GM19351 (cell line): ENCODE results near the gene PAX8.
"Not testable (repeated sequence)": the region's sequence is repeated elsewhere in the genome, so short reads cannot be mapped to it uniquely, and the experiment has no call there.

Source experiments
- ATAC-seq: cut with Tn5 transposase; IDR thresholded peaks from one replicate; pipeline ENCODE4 v1.9.1; 2021; ENCODE audit warnings: mild to moderate bottlenecking, moderate library complexity; ENCODE audit not compliant: unreplicated experiment

Gene PAX8

DNA sequence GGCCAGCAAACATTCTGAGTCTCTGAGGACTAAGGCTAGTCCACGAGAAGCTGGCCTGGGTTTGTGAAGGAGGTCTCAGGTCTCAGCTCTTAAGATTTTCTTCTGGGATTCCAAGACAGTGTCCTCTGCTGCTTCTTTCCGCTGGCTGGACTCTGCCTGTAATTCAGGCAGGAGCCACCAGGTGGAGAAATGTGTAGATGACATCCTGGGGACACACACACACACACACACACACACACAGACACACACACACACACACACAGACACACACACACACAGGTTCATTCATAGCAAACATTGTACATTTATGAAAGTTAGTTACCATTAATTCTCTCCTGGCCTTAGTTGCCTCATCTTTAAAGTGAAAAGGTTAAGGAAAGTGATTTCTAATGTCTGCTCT is 18.9 kb upstream of the PAX8 start:
- not testable (repeated sequence) for ATAC-seq

DNA sequence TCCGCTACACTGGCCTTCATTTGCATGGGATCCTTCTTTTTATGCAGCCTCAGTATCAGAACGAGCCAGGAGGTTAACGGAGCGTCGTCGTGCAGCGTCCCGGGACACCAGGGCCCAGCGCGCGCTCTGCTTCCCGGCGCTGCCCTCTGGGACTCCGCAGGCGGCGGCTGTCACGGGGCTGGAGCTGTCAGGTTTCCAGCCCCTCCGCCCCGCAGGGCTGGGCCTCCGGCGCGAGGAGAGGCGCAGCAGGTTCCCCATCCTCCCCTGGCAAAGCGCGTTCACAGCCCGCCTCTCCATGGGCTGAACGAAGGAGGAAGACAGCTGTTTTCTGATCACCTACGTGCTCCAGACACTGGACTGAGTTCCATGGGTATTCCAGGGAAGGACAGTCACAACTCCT is 12.5 kb upstream of the PAX8 start:
- ATAC-seq = no peak

GRCh38 chr2:113288674-113289149 is 10.0 kb upstream of the PAX8 start:
- ATAC-seq = not testable (repeated sequence)

DNA sequence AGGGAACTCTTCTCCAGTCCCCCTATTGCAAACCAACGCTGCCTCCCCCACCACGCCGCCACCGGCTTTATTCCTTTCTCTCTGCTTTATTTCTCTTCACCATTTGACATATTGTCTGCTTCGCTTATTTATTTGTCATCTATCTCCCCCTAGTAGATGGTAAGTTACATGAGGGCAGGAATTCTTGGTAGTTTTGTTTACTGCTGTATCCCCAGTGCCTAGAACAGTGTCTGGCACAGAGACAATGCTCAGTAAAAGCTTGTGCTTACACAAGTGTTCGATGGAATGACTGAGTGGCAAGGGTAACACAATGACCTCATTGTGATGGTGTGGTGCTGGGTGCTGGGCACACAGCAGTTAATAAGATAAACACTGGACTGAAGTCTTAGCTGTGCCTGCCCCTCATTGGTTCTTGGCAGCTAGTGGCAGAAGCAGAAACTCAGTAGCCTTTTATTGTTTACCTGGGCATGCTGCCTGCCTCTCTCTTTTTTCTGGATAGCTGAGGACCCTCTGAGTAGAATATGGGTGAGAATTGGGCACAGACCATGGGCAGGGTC is 9.5 kb upstream of the PAX8 start:
- ATAC-seq = not testable (repeated sequence)

GRCh38 chr2:113285816-113286215 is 7.1 kb upstream of the PAX8 start:
- no peak for ATAC-seq

GRCh38 chr2:113284999-113285398 is 6.3 kb upstream of the PAX8 start:
- not testable (repeated sequence) for ATAC-seq

- no peak for ATAC-seq
These were observed 5.8 kb upstream of the PAX8 start for GRCh38 chr2:113284476-113284875.

DNA sequence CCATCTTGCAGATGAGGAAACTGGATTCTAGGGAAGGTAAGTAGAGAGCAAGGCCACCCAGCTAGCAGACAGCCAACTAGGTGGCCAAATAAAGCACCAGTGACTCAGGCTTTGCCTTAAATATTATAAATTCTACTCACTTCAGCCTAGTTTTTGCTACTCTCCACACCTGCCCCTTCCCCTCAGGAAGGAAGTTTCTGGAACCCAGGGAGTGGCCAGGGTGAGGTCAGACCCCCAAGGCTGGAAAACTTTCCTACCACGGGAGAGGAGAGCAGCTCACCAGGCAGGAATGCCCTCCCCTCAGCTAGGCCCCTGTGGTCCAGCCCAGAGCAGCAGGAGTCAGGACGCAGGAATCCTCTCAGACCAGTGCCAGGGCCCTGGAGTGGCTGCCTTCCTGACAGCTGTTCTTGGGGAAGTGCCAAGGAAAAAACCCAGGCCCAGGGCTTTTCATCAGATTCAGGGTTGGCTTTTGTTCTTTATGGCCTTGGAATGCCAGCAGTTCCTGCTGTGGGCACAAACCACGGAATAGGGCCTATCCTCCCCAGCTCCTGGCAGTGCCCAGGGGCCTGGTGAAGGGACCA is 5.1 kb upstream of the PAX8 start:
- no peak for ATAC-seq

- ATAC-seq = no peak
These were observed 4.2 kb upstream of the PAX8 start for GRCh38 chr2:113282747-113283533.

DNA sequence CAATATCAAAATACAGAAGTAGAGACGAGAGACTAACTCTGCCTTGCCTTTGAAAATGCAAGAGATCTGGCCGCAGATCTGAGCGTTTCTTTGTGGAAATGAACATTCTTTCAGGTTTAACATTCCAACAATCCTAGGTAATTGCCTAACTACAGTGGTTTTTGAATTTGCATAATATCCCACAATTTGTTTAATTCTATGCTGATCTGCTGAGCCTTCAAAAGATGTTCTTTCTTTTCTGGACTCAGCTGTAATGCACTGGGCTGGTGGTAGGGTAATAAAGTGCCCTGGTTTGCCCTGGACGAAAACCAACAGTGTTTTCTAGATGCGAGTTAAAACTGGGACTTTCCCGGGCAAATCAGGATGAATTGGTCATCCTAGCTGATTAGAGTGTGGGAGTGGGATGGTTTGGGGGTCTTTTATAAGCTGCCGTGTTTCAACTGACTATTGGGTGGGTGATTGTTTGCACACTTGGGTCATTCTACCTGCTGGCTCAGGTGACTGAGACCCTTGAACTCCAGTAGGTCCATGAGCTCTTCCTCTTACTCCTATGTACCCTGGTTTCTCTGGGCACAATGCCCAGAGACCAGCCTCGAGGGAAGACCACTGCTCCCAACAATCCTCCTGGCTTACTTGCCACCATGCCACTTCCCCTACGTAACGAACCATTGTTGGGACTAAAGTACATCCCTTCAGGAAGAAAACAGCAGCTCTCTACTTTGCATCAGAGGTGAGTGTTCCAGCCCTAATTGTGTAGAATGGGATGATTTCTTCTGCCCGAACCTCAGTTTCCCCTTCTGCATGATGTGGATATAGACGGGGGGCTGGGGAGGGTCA is 3.4 kb upstream of the PAX8 start:
- no peak for ATAC-seq

GRCh38 chr2:113278073-113278741 is 514 bp downstream of the PAX8 start:
- ATAC-seq = no peak

DNA sequence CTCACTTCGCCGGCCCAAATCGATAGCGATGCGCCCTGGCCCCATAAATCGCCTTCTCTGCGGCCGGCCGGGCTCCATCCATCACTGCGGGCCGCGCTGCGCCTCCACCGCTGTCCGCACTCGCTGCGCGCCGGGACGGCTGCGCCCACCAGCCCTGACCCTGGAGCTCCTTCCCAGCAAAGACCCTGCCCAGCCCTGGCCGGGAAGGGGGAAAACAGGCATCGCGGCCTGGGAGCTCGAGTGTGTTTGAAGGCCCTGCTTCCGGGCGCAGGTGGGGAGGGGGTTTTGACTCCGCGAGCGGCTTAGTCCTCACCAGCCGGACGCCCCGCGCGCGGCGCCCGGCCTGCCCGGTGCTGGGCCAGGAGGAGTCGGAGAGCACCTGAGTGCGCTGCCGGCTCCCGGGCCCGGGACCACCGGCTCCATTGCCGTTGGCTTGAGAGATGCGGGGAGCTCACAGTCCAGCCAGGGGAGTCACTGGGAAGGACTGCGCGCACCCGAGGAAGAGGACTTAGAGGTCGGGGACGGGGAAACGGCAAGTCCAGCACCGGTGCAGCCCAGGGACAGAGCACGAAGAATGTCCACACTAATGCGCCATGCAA is 1.1 kb downstream of the PAX8 start:
- no peak for ATAC-seq

DNA sequence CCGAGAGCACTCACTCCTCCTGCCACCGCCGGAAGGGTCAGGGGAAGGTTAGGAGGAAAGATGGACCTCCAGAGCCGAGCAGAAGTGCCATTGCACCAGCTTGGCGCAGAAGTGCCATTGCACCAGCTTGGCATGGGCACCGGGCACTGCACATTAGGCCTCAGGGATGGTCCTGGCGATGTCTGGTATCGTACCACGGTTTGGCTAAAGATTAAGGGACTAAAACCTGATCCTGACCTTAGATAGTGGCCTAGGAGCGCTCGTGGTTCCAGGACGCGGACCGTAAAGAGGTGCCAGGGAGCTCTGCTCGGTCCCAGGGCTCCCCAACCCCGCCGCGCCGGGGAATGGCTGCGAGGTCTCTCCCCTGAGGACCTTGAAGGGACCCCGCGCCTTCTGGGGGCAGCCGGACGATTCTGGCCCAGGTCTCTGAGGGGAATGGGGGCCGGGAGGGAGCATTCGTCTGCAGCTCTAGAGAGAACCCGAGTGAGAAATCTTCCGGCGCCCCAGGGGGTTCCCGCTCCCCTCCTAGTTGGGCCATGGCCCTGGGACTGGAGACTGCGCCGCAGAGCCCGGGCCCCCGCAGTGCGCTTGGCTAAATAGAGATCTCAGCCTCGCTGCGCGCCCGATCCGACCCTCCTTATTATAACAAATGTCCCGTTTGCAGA is 1.8 kb downstream of the PAX8 start:
- no peak for ATAC-seq

DNA sequence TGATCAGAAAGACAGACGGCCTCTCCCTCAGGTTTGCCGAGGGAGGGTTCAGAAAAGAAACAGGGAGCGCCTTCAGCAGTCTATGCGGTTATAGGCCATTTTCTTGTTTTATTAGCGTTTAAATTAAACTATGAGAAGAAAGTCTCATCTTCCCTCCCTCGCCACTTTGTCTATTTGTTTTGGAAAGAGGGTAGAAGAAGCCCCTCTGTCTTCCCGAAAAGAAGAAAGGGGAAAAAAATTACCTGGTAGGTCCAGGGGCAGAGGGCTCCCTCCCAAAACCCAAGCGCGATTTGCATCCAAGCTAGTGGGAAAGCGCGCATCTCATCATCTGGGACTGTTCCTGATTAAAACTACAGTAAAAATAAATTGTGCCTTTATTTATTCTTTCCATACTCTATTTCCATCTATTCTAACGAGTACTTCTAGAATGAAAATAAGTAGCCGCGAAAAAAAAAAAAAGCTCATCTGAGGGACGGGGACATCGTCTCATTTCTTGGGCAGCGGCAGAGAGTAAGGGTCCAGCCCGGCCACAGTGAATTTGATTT is 2.4 kb downstream of the PAX8 start:
- no peak for ATAC-seq

GRCh38 chr2:113275556-113276215 is 3.0 kb downstream of the PAX8 start:
- ATAC-seq = no peak

GRCh38 chr2:113274432-113274831 is 4.3 kb downstream of the PAX8 start:
- no peak for ATAC-seq

GRCh38 chr2:113273981-113274380 is 4.7 kb downstream of the PAX8 start:
- no peak for ATAC-seq

DNA sequence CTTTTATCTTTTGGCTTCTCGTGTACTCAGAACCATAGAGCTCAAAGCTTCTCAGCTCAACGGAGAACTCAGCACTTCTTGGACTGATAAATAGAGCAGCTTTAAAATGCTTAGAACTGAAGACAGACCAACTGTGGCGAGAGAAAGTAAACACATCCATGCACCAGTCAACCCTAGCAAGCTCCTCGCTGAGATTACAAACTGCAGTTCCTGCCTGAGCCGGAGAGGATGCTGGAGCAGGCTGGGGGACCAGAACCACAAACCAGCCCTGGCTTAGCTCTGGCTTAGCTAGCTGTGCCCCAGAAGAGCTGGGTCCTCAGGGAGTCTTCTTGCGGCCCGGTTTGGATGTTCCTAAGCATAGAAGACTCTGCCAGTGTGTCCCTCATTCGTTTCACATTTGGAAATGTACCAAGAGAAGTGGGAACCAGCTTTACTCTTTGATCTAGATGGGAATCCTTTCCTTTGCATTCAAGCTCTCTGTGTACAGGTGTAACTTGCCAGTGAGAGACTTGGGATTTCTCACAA is 5.6 kb downstream of the PAX8 start:
- peak; percentile 73 for ATAC-seq

DNA sequence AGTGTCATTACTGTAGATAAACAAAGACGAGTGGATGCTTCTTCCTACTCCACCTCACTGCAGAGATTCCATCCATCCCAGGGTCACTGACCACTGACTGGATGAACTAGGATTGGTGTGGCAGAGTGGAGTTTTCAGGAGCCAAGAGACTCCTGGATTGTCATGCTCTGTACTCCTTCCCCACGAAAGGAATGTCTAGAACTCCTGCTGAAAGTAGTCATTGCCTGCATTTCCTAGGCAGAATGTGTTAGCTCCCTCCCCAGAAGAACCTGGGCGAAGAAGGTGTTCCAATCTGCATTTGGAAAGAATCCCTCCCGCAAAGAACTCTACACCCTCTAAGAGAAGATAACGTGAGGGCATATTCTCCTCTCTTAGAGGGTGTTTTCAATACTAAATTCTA is 6.2 kb downstream of the PAX8 start:
- ATAC-seq = no peak
